ENCODE results near the gene PIP4K2A.

The PIP4K2A gene

GRCh38 chr10:22601618-22602017 is 112.8 kb downstream of the PIP4K2A start:
- no peak overlapping the region for H3K9ac ChIP-seq (ENCODE audit: low read length)
- H4K20me1 ChIP-seq (ENCODE audit: insufficient read depth, low read length) = peaks cover 4% of the 10 kb centered on the region; the same call in 1 of the 2 replicates
- no peaks in the 10 kb centered on the region for H3K27me3 ChIP-seq (ENCODE audit: low read depth, low read length)
- no peak for TF ChIP-seq EZH2phosphoT487 (IDR thresholded peaks at IDR 0.05; ENCODE audit: low read depth)
- TF ChIP-seq, protein P1, sequence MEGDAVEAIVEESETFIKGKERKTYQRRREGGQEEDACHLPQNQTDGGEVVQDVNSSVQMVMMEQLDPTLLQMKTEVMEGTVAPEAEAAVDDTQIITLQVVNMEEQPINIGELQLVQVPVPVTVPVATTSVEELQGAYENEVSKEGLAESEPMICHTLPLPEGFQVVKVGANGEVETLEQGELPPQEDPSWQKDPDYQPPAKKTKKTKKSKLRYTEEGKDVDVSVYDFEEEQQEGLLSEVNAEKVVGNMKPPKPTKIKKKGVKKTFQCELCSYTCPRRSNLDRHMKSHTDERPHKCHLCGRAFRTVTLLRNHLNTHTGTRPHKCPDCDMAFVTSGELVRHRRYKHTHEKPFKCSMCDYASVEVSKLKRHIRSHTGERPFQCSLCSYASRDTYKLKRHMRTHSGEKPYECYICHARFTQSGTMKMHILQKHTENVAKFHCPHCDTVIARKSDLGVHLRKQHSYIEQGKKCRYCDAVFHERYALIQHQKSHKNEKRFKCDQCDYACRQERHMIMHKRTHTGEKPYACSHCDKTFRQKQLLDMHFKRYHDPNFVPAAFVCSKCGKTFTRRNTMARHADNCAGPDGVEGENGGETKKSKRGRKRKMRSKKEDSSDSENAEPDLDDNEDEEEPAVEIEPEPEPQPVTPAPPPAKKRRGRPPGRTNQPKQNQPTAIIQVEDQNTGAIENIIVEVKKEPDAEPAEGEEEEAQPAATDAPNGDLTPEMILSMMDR (IDR thresholded peaks at IDR 0.05; ENCODE audit: low read depth, low read length) = no peak
- no peak overlapping the region for H2AFZ ChIP-seq (ENCODE audit: low read depth, low read length)
- H3K79me2 ChIP-seq (ENCODE audit: low read length) = peaks cover 10% of the 10 kb centered on the region; the same call in 1 of the 2 replicates
- no peak overlapping the region; the same call in 1 of the 2 replicates for H3K4me2 ChIP-seq (ENCODE audit: low read length)
- H3K36me3 ChIP-seq (replicated peaks; ENCODE audit: low read depth, low read length) = peaks cover 6% of the 10 kb centered on the region
- no peak overlapping the region for H3K27ac ChIP-seq (ENCODE audit: low read length)
- no peak overlapping the region for H3K4me3 ChIP-seq (ENCODE audit: low read length)
- peaks cover 51% of the 10 kb centered on the region for H3K4me1 ChIP-seq (ENCODE audit: low read length)
- no peaks in the 10 kb centered on the region for H3K9me3 ChIP-seq (ENCODE audit: insufficient read depth, low read length)

DNA sequence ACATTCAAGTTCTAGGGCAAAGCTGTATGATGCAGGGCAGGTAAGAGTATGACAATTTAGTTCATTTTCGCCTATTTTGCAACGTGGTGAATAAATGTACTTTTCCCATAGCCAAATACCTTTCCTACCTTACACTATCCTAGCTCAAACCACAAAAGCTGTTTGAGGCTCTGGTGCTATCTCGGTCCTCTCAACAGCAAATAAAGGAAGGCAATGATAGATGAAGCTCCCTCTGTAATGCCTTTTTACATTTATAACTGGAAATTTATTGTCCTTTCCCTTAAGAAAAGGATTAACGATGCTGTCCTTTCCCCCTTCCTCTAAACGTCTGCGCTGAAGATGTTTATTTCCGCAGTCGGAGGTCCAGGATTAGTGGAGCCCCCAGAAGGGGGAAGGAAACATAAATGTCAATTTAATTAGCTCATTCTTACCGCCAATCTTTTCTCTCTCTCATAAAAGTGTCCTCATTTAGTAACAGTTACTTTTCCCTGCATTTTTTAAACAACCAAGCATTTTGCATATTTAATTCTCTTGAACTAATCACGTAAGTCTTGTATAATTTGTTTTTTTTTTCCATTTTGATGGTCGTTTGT is 114.6 kb downstream of the PIP4K2A start:
- no peak overlapping the region for H3K27ac ChIP-seq (ENCODE audit: low read length)
- peak overlapping the region; percentile 46; the same call in 1 of the 2 replicates for H3K4me2 ChIP-seq (ENCODE audit: low read length)
- H3K79me2 ChIP-seq (ENCODE audit: low read length) = peaks cover 10% of the 10 kb centered on the region; the same call in 1 of the 2 replicates
- no peak overlapping the region for H2AFZ ChIP-seq (ENCODE audit: low read depth, low read length)
- no peaks in the 10 kb centered on the region for H3K9me3 ChIP-seq (ENCODE audit: insufficient read depth, low read length)
- no peak overlapping the region for H3K9ac ChIP-seq (ENCODE audit: low read length)
- no peak overlapping the region for H3K4me3 ChIP-seq (ENCODE audit: low read length)
- H4K20me1 ChIP-seq (ENCODE audit: insufficient read depth, low read length) = peaks cover 4% of the 10 kb centered on the region; the same call in 1 of the 2 replicates
- peaks cover 6% of the 10 kb centered on the region for H3K36me3 ChIP-seq (replicated peaks; ENCODE audit: low read depth, low read length)
- H3K4me1 ChIP-seq (ENCODE audit: low read length) = peaks cover 33% of the 10 kb centered on the region
- H3K27me3 ChIP-seq (ENCODE audit: low read depth, low read length) = no peaks in the 10 kb centered on the region
- no peak for TF ChIP-seq EZH2phosphoT487 (IDR thresholded peaks at IDR 0.05; ENCODE audit: low read depth)
- TF ChIP-seq, protein P1 (IDR thresholded peaks at IDR 0.05; ENCODE audit: low read depth, low read length) = no peak

- H3K79me2 ChIP-seq (ENCODE audit: low read length) = peaks cover 8% of the 10 kb centered on the region; the same call in 1 of the 2 replicates
- H2AFZ ChIP-seq (ENCODE audit: low read depth, low read length) = no peak overlapping the region
- no peaks in the 10 kb centered on the region for H3K9me3 ChIP-seq (ENCODE audit: insufficient read depth, low read length)
- H3K9ac ChIP-seq (ENCODE audit: low read length) = no peak overlapping the region
- H3K27me3 ChIP-seq (ENCODE audit: low read depth, low read length) = no peaks in the 10 kb centered on the region
- peak overlapping the region; percentile 46 for H3K4me2 ChIP-seq (ENCODE audit: low read length)
- H3K4me1 ChIP-seq (ENCODE audit: low read length) = peaks cover 31% of the 10 kb centered on the region
- H3K27ac ChIP-seq (ENCODE audit: low read length) = no peak overlapping the region
- H3K4me3 ChIP-seq (ENCODE audit: low read length) = no peak overlapping the region
- no peak for TF ChIP-seq EZH2phosphoT487 (IDR thresholded peaks at IDR 0.05; ENCODE audit: low read depth)
- TF ChIP-seq, protein P1 (IDR thresholded peaks at IDR 0.05; ENCODE audit: low read depth, low read length) = no peak
- H3K36me3 ChIP-seq (replicated peaks; ENCODE audit: low read depth, low read length) = peaks cover 6% of the 10 kb centered on the region
- H4K20me1 ChIP-seq (ENCODE audit: insufficient read depth, low read length) = peaks cover 4% of the 10 kb centered on the region; the same call in 1 of the 2 replicates
Observed at GRCh38 chr10:22599048-22599561, 115.3 kb downstream of the PIP4K2A start.

DNA sequence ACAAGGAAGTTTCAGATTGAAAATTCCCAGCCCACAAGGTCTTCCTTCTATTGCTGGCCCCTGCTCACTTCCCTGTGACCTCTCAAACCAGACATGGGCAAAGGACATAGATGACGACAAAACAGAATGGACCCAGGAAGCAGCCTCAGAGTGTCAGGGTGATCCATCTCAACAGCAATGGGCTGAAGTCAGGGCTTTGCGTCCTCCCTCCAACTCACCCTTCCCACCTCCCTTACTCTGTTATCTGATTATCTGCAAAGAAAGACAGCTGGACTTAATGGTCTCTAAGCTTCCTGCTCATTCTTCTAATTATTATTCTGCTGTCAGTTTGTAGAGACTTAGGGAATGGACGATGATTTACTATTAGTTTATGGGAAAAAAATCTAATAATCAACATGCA is 115.9 kb downstream of the PIP4K2A start:
- no peak overlapping the region for H3K27ac ChIP-seq (ENCODE audit: low read length)

More for the DNA sequence above, 115.9 kb downstream of the PIP4K2A start:
- Histone ChIP-seq H3K27me3 (ENCODE audit: low read depth, low read length) (no peaks in the 10 kb centered on the region), H4K20me1 (ENCODE audit: insufficient read depth, low read length) (peaks cover 4% of the 10 kb centered on the region; the same call in 1 of the 2 replicates), H2AFZ (ENCODE audit: low read depth, low read length) (no peak overlapping the region), H3K4me2 (ENCODE audit: low read length) (no peak overlapping the region), H3K9ac (ENCODE audit: low read length) (no peak overlapping the region), H3K36me3 (replicated peaks; ENCODE audit: low read depth, low read length) (peaks cover 6% of the 10 kb centered on the region), H3K9me3 (ENCODE audit: insufficient read depth, low read length) (no peaks in the 10 kb centered on the region), H3K4me3 (ENCODE audit: low read length) (no peak overlapping the region), H3K79me2 (ENCODE audit: low read length) (peaks cover 8% of the 10 kb centered on the region; the same call in 1 of the 2 replicates), H3K4me1 (ENCODE audit: low read length) (peaks cover 31% of the 10 kb centered on the region)
- TF ChIP-seq, protein P1 (IDR thresholded peaks at IDR 0.05; ENCODE audit: low read depth, low read length) = no peak
- TF ChIP-seq EZH2phosphoT487 (IDR thresholded peaks at IDR 0.05; ENCODE audit: low read depth) = no peak
